CD14-positive monocyte (primary cell): ENCODE results near the gene CRTC1. TPM values are rescaled to one million over a fixed set of nuclear protein-coding genes. Genes with fewer than 3 reads are reported as not detected.

Experiments used
- DNase-seq, 3 donors: peaks; one replicate each; pipeline ENCODE4 v3.0.0-alpha.2; 2011 to 2022
- H2AFZ ChIP-seq: 2 replicates; pipeline ENCODE4 v1.6.0; 2012; ENCODE audit warnings: mild to moderate bottlenecking, low read depth, low read length, inconsistent platforms; ENCODE audit not compliant: insufficient read depth, poor library complexity, severe bottlenecking
- H3K27ac ChIP-seq, 2 donors: 1 replicate in 1 of 2; 2 replicates in 1 of 2; pipeline ENCODE4 v1.5.1; 2012 to 2013; ENCODE audit warnings: low read length in 2 of 2, control low read depth in 1 of 2, inconsistent platforms in 1 of 2, low read depth in 1 of 2, mild to moderate bottlenecking in 1 of 2
- H3K27me3 ChIP-seq, 2 donors: one replicate each; pipeline versions ENCODE4 v1.6.0 to v1.6.1; 2011 to 2013; ENCODE audit warnings: low read length in 2 of 2; ENCODE audit not compliant: control insufficient read depth in 2 of 2, insufficient read depth in 2 of 2
- H3K36me3 ChIP-seq, 2 donors: replicated peaks in 1 of 2; 1 replicate in 1 of 2; 2 replicates in 1 of 2; pipeline versions ENCODE4 v1.5.1 to v1.6.1; 2012 to 2013; ENCODE audit warnings: low read length in 2 of 2, control low read depth in 1 of 2, inconsistent platforms in 1 of 2, mild to moderate bottlenecking in 1 of 2; ENCODE audit not compliant: insufficient read depth in 2 of 2, control insufficient read depth in 1 of 2
- H3K4me1 ChIP-seq, 2 donors: 1 replicate in 1 of 2; 2 replicates in 1 of 2; pipeline versions ENCODE4 v1.5.1 to v1.6.1; 2012 to 2013; ENCODE audit warnings: low read length in 2 of 2, control low read depth in 1 of 2, inconsistent platforms in 1 of 2, mild to moderate bottlenecking in 1 of 2, moderate library complexity in 1 of 2; ENCODE audit not compliant: insufficient read depth in 2 of 2, control insufficient read depth in 1 of 2
- H3K4me2 ChIP-seq: replicated peaks from 2 replicates; pipeline ENCODE3; 2012; ENCODE audit warnings: low read length, moderate library complexity, mild to moderate bottlenecking; ENCODE audit not compliant: poor library complexity, severe bottlenecking; ENCODE audit errors: extremely low read depth
- H3K4me3 ChIP-seq, 3 experiments: fragments of 200-600 bp in 1 of 3; sonication (generic) in 1 of 3; replicated peaks in 1 of 3; 1 replicate in 2 of 3; 2 replicates in 1 of 3; pipeline ENCODE4 v1.5.1; 2011 to 2013; ENCODE audit warnings: low read length in 3 of 3, mild to moderate bottlenecking in 3 of 3, control low read depth in 2 of 3, low read depth in 2 of 3, inconsistent platforms in 1 of 3, moderate library complexity in 1 of 3
- H3K79me2 ChIP-seq: 2 replicates; pipeline ENCODE4 v1.6.0; 2012; ENCODE audit warnings: mild to moderate bottlenecking, control low read depth, inconsistent platforms, low read length, moderate library complexity; ENCODE audit not compliant: insufficient read depth
- H3K9ac ChIP-seq: 2 replicates; pipeline ENCODE4 v1.6.0; 2017; ENCODE audit warnings: low read length, mild to moderate bottlenecking; ENCODE audit not compliant: insufficient read depth, poor library complexity, severe bottlenecking
- H3K9me3 ChIP-seq, 2 donors: replicated peaks in 1 of 2; 1 replicate in 1 of 2; 2 replicates in 1 of 2; pipeline versions ENCODE4 v1.5.1 to v1.6.1; 2012 to 2013; ENCODE audit warnings: low read length in 2 of 2, control low read depth in 1 of 2; ENCODE audit not compliant: control insufficient read depth in 1 of 2, insufficient read depth in 1 of 2
- H4K20me1 ChIP-seq: 2 replicates; pipeline ENCODE4 v1.6.0; 2012; ENCODE audit warnings: mild to moderate bottlenecking, low read length, control low read depth, moderate library complexity; ENCODE audit not compliant: insufficient read depth
- H3K27ac Mint-ChIP-seq, 7 donors: one replicate each; pipeline ENCODE4 v1.8.0; 2020; ENCODE audit warnings: mild to moderate bottlenecking in 7 of 7, mixed read lengths in 7 of 7, moderate library complexity in 6 of 7, inconsistent platforms in 2 of 7
- H3K27me3 Mint-ChIP-seq, 3 donors: one replicate each; pipeline ENCODE4 v1.8.0; 2021 to 2022; ENCODE audit warnings: low read depth in 3 of 3, mild to moderate bottlenecking in 3 of 3, mixed read lengths in 3 of 3, moderate library complexity in 3 of 3, inconsistent platforms in 1 of 3
- H3K36me3 Mint-ChIP-seq, 2 donors: one replicate each; pipeline ENCODE4 v1.8.0; 2020; ENCODE audit warnings: mixed read lengths in 2 of 2, inconsistent platforms in 1 of 2, mild to moderate bottlenecking in 1 of 2
- H3K4me1 Mint-ChIP-seq: one replicate; pipeline ENCODE4 v1.8.0; 2020; ENCODE audit warnings: mild to moderate bottlenecking, mixed read lengths
- H3K4me3 Mint-ChIP-seq, 2 donors: one replicate each; pipeline ENCODE4 v1.8.0; 2020; ENCODE audit warnings: mild to moderate bottlenecking in 2 of 2, mixed read lengths in 2 of 2, moderate library complexity in 1 of 2
- H3K9me3 Mint-ChIP-seq, 7 donors: one replicate each; pipeline ENCODE4 v1.8.0; 2020 to 2022; ENCODE audit warnings: mixed read lengths in 7 of 7, mild to moderate bottlenecking in 6 of 7, moderate library complexity in 6 of 7, inconsistent platforms in 2 of 7
- WGBS: methylation state at CpG from one replicate; pipeline ENCODE4 v1.1.5; 2013; ENCODE audit warnings: missing lambda C conversion rate; ENCODE audit not compliant: insufficient coverage; 5-methylcytosine and 5-hydroxymethylcytosine counted together
- intact Hi-C, 2 donors: fragments of 100-400 bp; cut with micrococcal nuclease; formaldehyde crosslinking; loops; one replicate each; pipeline versions ENCODE4 v1.15.0 to v1.15.1; 2023
- polyA plus RNA-seq, 3 donors: library from polyadenylated mRNA; depleted of rRNA in 1 of 3; unstranded in 2 of 3; stranded (reverse) in 1 of 3; fragments of 300-500 nt in 2 of 3; fragments of >200 nt in 1 of 3; fragmentation: Illumina TruSeq in 2 of 3; gene quantifications; 1 replicate in 2 of 3; 2 replicates in 1 of 3; pipeline ENCODE4 v1.2.3, GENCODE V29; 2012 to 2021
- TF ChIP-seq, protein P1 (sequence below): fragments of 200-600 bp; IDR thresholded peaks from one replicate; pipeline ENCODE4 v1.8.0; 2022; ENCODE audit warnings: antibody characterized with exemption, mild to moderate bottlenecking

The CRTC1 gene
- polyA plus RNA-seq, 3 donors = 0.28 to 9.2 (median 0.55) TPM

- Mint-ChIP-seq H3K27me3 (peaks cover 0 to 7% (median 3%) of the 10 kb centered on the region in 3 donors), H3K4me3 (no peak overlapping the region), H3K27ac (no peak overlapping the region), H3K9me3 (peaks cover 0 to 4% (median under 1%) of the 10 kb centered on the region in 7 donors), H3K4me1 (peaks cover 20% of the 10 kb centered on the region), H3K36me3 (peaks cover 9 to 28% of the 10 kb centered on the region in 2 donors)
- 88% methylated on average over 5 of the region's 5 CpGs for WGBS
- Histone ChIP-seq H4K20me1 (peaks cover 95% of the 10 kb centered on the region), H3K9ac (no peak overlapping the region), H3K4me1 (peaks cover 6 to 19% of the 10 kb centered on the region in 2 donors), H3K36me3 (peaks cover 0 to 16% of the 10 kb centered on the region in 2 donors), H2AFZ (no peak overlapping the region), H3K9me3 (peaks cover 0 to 3% of the 10 kb centered on the region in 2 donors), H3K79me2 (peaks cover 25% of the 10 kb centered on the region), H3K4me3 (no peak overlapping the region), H3K27me3 (no peaks in the 10 kb centered on the region), H3K4me2 (no peak overlapping the region), H3K27ac (no peak overlapping the region)
- TF ChIP-seq, protein P1, sequence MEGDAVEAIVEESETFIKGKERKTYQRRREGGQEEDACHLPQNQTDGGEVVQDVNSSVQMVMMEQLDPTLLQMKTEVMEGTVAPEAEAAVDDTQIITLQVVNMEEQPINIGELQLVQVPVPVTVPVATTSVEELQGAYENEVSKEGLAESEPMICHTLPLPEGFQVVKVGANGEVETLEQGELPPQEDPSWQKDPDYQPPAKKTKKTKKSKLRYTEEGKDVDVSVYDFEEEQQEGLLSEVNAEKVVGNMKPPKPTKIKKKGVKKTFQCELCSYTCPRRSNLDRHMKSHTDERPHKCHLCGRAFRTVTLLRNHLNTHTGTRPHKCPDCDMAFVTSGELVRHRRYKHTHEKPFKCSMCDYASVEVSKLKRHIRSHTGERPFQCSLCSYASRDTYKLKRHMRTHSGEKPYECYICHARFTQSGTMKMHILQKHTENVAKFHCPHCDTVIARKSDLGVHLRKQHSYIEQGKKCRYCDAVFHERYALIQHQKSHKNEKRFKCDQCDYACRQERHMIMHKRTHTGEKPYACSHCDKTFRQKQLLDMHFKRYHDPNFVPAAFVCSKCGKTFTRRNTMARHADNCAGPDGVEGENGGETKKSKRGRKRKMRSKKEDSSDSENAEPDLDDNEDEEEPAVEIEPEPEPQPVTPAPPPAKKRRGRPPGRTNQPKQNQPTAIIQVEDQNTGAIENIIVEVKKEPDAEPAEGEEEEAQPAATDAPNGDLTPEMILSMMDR = no peak
- intact Hi-C loops = no loop called here
- DNase-seq = no peak
These were observed 29.5 kb downstream of the CRTC1 start for GRCh38 chr19:18712981-18713380.

DNA sequence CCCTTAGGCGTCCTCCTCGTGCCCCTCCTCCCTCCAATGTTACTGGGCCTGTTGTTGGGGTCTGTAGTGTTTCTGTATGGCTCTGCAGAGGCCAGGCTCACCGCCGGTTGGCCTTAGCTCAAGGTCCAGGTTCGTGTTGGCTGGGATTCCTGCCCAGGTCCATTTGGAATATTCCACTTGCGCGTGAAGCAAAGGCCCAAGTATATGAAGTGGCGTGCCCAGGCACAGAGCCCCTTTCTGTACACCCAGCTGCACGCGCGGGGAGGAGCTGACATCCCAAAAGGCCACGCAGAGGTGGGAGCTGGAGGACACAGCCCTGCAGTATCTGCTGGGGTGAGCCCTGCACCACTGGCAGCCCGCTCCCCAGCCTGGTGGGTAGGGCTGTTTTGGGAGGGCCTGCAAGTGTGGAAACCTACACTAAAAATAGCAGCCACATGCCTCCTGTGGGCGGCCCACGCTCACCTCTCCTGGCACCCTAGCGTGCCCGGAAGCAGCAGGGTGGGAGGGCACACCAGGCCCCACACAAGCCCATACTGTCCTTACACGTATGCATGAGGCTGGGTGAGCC is 30.2 kb downstream of the CRTC1 start:
- Histone ChIP-seq H3K9ac (no peak overlapping the region), H3K4me1 (peaks cover 6 to 22% of the 10 kb centered on the region in 2 donors), H3K27ac (no peak overlapping the region), H3K9me3 (peaks cover 0 to 5% of the 10 kb centered on the region in 2 donors), H3K4me2 (no peak overlapping the region), H4K20me1 (peaks cover 95% of the 10 kb centered on the region), H3K79me2 (peaks cover 18% of the 10 kb centered on the region), H3K4me3 (no peak overlapping the region), H3K36me3 (peaks cover 0 to 16% of the 10 kb centered on the region in 2 donors), H3K27me3 (no peaks in the 10 kb centered on the region), H2AFZ (no peak overlapping the region)
- H3K4me3 Mint-ChIP-seq = no peak overlapping the region
- WGBS = 100% methylated on average over 5 of the region's 18 CpGs
- TF ChIP-seq, protein P1 = no peak
- DNase-seq = no peak
- intact Hi-C loops = no loop called here
- peaks cover 0 to 7% (median 3%) of the 10 kb centered on the region in 7 donors for H3K9me3 Mint-ChIP-seq
- H3K27me3 Mint-ChIP-seq = peaks cover 0 to 5% (median 5%) of the 10 kb centered on the region in 3 donors
- H3K27ac Mint-ChIP-seq = no peak overlapping the region
- peaks cover 15 to 27% of the 10 kb centered on the region in 2 donors for H3K36me3 Mint-ChIP-seq
- peaks cover 24% of the 10 kb centered on the region for H3K4me1 Mint-ChIP-seq
